Hepatocyte (in vitro differentiated cells): ENCODE results near the gene IRF8. TPM values are rescaled to one million over a fixed set of nuclear protein-coding genes. Genes with fewer than 3 reads are reported as not detected.

Experiments used
- DNase-seq: peaks from one replicate; pipeline ENCODE4 v3.0.0-alpha.2; 2016; ENCODE audit warnings: low spot score
- H2AFZ ChIP-seq: fragments of 200-600 bp; sonication (generic); 2 replicates; pipeline ENCODE4 v1.6.0; 2016; ENCODE audit warnings: antibody characterized with exemption, mild to moderate bottlenecking
- H3K27ac ChIP-seq: fragments of 200-600 bp; sonication (generic); 2 replicates; pipeline ENCODE4 v1.5.1; 2016; ENCODE audit warnings: mild to moderate bottlenecking
- H3K27me3 ChIP-seq: fragments of 200-600 bp; sonication (generic); 2 replicates; pipeline ENCODE4 v1.6.1; 2016
- H3K36me3 ChIP-seq: fragments of 200-600 bp; sonication (generic); replicated peaks from 2 replicates; pipeline ENCODE4 v1.5.1; 2016; ENCODE audit warnings: low read depth; ENCODE audit not compliant: insufficient read depth
- H3K4me1 ChIP-seq: fragments of 200-600 bp; sonication (generic); 2 replicates; pipeline ENCODE4 v1.5.1; 2016; ENCODE audit warnings: mild to moderate bottlenecking, moderate library complexity; ENCODE audit not compliant: insufficient read depth
- H3K4me2 ChIP-seq: fragments of 200-600 bp; sonication (generic); 2 replicates; pipeline ENCODE4 v1.6.0; 2016
- H3K4me3 ChIP-seq: fragments of 200-600 bp; sonication (generic); 2 replicates; pipeline ENCODE4 v1.5.1; 2016; ENCODE audit warnings: mild to moderate bottlenecking
- H3K79me2 ChIP-seq: fragments of 200-600 bp; sonication (generic); 2 replicates; pipeline ENCODE4 v1.6.0; 2017; ENCODE audit warnings: mild to moderate bottlenecking
- H3K9me2 ChIP-seq: fragments of 200-600 bp; sonication (generic); replicated peaks from 2 replicates; pipeline ENCODE4 v1.6.0; 2017; ENCODE audit warnings: mild to moderate bottlenecking; ENCODE audit not compliant: insufficient read depth
- H3K9me3 ChIP-seq: fragments of 200-600 bp; sonication (generic); 2 replicates; pipeline ENCODE4 v1.5.1; 2016; ENCODE audit warnings: low read depth, mild to moderate bottlenecking
- H4K20me1 ChIP-seq: fragments of 200-600 bp; sonication (generic); 2 replicates; pipeline ENCODE4 v1.6.0; 2016; ENCODE audit warnings: mild to moderate bottlenecking; ENCODE audit not compliant: insufficient read depth, poor library complexity, severe bottlenecking
- EZH2 ChIP-seq: fragments of 200-600 bp; sonication (generic); IDR thresholded peaks from 2 replicates; pipeline ENCODE4 v1.6.1; 2016; ENCODE audit warnings: antibody characterized with exemption, mild to moderate bottlenecking, borderline replicate concordance
- EZH2phosphoT487 ChIP-seq: fragments of 200-600 bp; sonication (generic); IDR thresholded peaks from one replicate; pipeline ENCODE4 v1.6.1; 2018; ENCODE audit warnings: antibody characterized with exemption, mild to moderate bottlenecking, low read depth, moderate library complexity; ENCODE audit not compliant: unreplicated experiment, severe bottlenecking
- WGBS: methylation state at CpG from one replicate; pipeline ENCODE4 v1.1.6; 2016; ENCODE audit warnings: low lambda C conversion rate; ENCODE audit errors: missing lambda C conversion rate; 5-methylcytosine and 5-hydroxymethylcytosine counted together
- polyA plus RNA-seq: library from polyadenylated mRNA; unstranded; fragments of >200 nt; fragmentation: Nextera tagmentation; extraction: Ambion mirVana; gene quantifications from 2 replicates; pipeline ENCODE4 v1.2.1, GENCODE V29; 2016
- total RNA-seq: library from RNA; depleted of rRNA; stranded (reverse); fragments of >200 nt; gene quantifications from 2 replicates; pipeline ENCODE4 v1.2.3, GENCODE V29; 2014
- TF ChIP-seq, protein P1 (sequence below): fragments of 200-600 bp; sonication (generic); IDR thresholded peaks from 2 replicates; pipeline ENCODE4 v1.5.1; 2016; ENCODE audit warnings: antibody characterized with exemption, mild to moderate bottlenecking; ENCODE audit not compliant: poor library complexity

The IRF8 gene
- total and polyA plus RNA-seq, 2 experiments from 2014 or later = 6.9 to 8.4 TPM

DNA sequence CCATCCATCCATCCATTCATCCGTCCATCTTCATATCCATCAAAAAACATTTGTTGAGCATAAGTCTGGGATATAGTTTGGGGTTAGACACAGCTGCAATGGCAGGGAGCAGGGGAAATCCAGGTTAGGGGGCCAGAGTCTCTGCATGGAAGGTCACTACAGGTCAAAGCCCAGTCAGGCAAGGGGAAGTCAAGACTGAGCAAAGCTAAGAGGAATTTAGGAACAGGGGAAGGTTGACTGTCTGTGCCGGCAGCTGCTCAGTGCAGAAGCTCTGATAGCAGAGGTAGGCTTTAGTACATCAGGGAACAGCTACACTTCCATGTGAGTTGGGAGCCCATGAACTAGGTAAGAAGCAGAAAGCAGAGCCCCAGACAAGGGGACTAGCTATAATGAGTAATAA lies 68.1 kb downstream of the IRF8 start:
- no peaks in the 10 kb centered on the region for H3K36me3 ChIP-seq
- no peaks in the 10 kb centered on the region for H3K9me2 ChIP-seq
- H3K79me2 ChIP-seq = no peaks in the 10 kb centered on the region
- no peak overlapping the region for H2AFZ ChIP-seq
- peaks cover 35% of the 10 kb centered on the region for H3K4me1 ChIP-seq
- H3K9me3 ChIP-seq = no peaks in the 10 kb centered on the region
- DNase-seq = no peak
- H3K27me3 ChIP-seq = no peaks in the 10 kb centered on the region
- 62% methylated on average over 2 of the region's 2 CpGs for WGBS
- H4K20me1 ChIP-seq = no peaks in the 10 kb centered on the region
- no peak overlapping the region for H3K4me2 ChIP-seq
- H3K4me3 ChIP-seq = no peak overlapping the region
- H3K27ac ChIP-seq = no peak overlapping the region
- TF ChIP-seq EZH2phosphoT487 (no peak), EZH2 (no peak)
- TF ChIP-seq, protein P1, sequence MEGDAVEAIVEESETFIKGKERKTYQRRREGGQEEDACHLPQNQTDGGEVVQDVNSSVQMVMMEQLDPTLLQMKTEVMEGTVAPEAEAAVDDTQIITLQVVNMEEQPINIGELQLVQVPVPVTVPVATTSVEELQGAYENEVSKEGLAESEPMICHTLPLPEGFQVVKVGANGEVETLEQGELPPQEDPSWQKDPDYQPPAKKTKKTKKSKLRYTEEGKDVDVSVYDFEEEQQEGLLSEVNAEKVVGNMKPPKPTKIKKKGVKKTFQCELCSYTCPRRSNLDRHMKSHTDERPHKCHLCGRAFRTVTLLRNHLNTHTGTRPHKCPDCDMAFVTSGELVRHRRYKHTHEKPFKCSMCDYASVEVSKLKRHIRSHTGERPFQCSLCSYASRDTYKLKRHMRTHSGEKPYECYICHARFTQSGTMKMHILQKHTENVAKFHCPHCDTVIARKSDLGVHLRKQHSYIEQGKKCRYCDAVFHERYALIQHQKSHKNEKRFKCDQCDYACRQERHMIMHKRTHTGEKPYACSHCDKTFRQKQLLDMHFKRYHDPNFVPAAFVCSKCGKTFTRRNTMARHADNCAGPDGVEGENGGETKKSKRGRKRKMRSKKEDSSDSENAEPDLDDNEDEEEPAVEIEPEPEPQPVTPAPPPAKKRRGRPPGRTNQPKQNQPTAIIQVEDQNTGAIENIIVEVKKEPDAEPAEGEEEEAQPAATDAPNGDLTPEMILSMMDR = no peak

DNA sequence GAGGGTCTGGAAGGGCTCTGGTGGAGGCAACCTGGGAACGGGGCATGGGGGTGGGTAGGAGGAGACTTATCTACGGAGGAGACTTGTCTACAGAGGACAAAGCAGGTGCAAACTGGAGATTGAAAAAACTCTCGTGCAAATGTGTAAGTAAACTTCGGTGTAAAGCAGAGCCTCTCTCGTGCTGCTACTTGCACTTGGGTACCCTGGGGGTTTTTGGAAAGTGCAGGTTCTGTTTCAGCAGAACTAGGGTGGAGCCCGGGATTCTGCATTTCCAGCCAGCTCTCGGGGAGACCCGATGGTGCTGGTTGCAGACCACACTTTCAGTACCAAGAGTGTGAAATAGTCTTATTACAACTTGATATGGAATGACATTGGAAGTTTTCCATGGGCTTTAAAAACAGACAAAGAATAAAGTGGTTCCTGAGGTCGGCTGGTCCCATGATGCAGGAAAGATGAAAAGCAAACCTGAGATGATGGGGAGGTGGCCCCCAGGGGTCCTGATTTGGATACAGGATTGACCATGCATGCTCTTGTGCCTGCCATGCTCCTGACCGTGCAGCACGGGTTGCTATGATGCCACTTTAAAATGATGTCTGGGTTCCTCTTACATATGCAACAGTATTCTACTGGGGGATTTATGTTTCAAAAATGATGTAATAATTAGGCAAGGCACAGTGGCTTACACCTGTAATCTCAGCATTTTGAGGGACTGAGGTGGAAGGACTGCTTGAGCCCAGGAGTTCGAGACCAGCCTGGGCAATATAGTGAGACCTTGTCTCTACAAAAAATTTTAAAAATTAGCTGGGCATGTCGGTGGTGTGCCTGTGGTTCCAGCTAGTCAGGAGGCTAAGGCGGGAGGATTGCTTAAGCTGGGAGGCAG lies 69.3 kb downstream of the IRF8 start:
- no peaks in the 10 kb centered on the region for H3K27me3 ChIP-seq
- H3K4me2 ChIP-seq = no peak overlapping the region
- no peaks in the 10 kb centered on the region for H4K20me1 ChIP-seq
- TF ChIP-seq, protein P1 = no peak
- TF ChIP-seq EZH2 (no peak), EZH2phosphoT487 (no peak)
- no peak overlapping the region for H2AFZ ChIP-seq
- 90% methylated on average over 14 of the region's 14 CpGs for WGBS
- H3K27ac ChIP-seq = no peak overlapping the region
- no peak overlapping the region for H3K4me3 ChIP-seq
- H3K4me1 ChIP-seq = peaks cover 37% of the 10 kb centered on the region
- H3K9me2 ChIP-seq = no peaks in the 10 kb centered on the region
- H3K9me3 ChIP-seq = no peaks in the 10 kb centered on the region
- no peak for DNase-seq
- H3K36me3 ChIP-seq = no peaks in the 10 kb centered on the region
- H3K79me2 ChIP-seq = no peaks in the 10 kb centered on the region

GRCh38 chr16:85969159-85969558 lies 70.2 kb downstream of the IRF8 start:
- 26% methylated on average over 2 of the region's 2 CpGs for WGBS
- no peak for DNase-seq
- no peaks in the 10 kb centered on the region for H3K27me3 ChIP-seq
- no peak for TF ChIP-seq EZH2phosphoT487
- TF ChIP-seq, protein P1 = no peak
- no peak for TF ChIP-seq EZH2
- no peaks in the 10 kb centered on the region for H3K9me2 ChIP-seq
- peaks cover 33% of the 10 kb centered on the region for H3K4me1 ChIP-seq
- H3K4me2 ChIP-seq = peak overlapping the region; percentile 17
- no peaks in the 10 kb centered on the region for H3K36me3 ChIP-seq
- no peaks in the 10 kb centered on the region for H3K9me3 ChIP-seq
- no peak overlapping the region for H2AFZ ChIP-seq
- no peak overlapping the region for H3K4me3 ChIP-seq
- no peak overlapping the region for H3K27ac ChIP-seq
- no peaks in the 10 kb centered on the region for H3K79me2 ChIP-seq
- no peaks in the 10 kb centered on the region for H4K20me1 ChIP-seq
